Measurements from ENCODE around the gene HSP90B1. TPM values are rescaled to one million over a fixed set of nuclear protein-coding genes. Genes with fewer than 3 reads are reported as not detected.
A peak's percentile ranks its signal among the peaks of the same experiment; 100 is the strongest.

Gene HSP90B1
- total and polyA plus RNA-seq, 2 of the 13 experiments (the other 11 are each of a cell fraction or from before 2014, with no cell fraction given), result 800 to 954 TPM

DNA sequence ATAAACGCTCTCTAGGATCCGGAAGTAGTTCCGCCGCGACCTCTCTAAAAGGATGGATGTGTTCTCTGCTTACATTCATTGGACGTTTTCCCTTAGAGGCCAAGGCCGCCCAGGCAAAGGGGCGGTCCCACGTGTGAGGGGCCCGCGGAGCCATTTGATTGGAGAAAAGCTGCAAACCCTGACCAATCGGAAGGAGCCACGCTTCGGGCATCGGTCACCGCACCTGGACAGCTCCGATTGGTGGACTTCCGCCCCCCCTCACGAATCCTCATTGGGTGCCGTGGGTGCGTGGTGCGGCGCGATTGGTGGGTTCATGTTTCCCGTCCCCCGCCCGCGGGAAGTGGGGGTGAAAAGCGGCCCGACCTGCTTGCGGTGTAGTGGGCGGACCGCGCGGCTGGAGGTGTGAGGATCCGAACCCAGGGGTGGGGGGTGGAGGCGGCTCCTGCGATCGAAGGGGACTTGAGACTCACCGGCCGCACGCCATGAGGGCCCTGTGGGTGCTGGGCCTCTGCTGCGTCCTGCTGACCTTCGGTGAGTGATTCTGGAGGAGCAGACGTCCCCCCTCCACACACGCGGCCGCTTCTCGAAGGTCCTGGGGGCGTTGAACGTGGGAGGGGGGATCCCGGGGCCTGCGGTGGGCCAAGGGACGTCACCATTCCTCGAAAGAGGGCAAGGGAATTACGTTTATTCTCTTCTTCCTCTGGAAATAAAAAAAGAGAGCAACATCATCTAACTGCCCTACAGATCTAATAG is at the start of gene HSP90B1 (continued):
- TF ChIP-seq, protein P1, sequence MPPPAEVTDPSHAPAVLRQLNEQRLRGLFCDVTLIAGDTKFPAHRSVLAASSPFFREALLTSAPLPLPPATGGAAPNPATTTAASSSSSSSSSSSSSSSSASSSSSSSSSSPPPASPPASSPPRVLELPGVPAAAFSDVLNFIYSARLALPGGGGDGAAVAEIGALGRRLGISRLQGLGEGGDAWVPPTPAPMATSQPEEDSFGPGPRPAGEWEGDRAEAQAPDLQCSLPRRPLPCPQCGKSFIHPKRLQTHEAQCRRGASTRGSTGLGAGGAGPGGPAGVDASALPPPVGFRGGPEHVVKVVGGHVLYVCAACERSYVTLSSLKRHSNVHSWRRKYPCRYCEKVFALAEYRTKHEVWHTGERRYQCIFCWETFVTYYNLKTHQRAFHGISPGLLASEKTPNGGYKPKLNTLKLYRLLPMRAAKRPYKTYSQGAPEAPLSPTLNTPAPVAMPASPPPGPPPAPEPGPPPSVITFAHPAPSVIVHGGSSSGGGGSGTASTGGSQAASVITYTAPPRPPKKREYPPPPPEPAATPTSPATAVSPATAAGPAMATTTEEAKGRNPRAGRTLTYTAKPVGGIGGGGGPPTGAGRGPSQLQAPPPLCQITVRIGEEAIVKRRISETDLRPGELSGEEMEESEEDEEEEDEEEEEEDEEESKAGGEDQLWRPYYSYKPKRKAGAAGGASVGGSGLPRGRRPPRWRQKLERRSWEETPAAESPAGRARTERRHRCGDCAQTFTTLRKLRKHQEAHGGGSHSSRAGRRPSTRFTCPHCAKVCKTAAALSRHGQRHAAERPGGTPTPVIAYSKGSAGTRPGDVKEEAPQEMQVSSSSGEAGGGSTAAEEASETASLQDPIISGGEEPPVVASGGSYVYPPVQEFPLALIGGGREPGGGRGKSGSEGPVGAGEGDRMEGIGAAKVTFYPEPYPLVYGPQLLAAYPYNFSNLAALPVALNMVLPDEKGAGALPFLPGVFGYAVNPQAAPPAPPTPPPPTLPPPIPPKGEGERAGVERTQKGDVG (CRISPR knock-in tag; IDR thresholded peaks at IDR 0.05; ENCODE audit: borderline replicate concordance), result no peak
- TF ChIP-seq HCFC1 (IDR thresholded peaks at IDR 0.05; ENCODE audit: low read depth, low read length) (no peak), ATAD3A (CRISPR knock-in tag; IDR thresholded peaks at IDR 0.05) (no peak), PHF20 (CRISPR knock-in tag; IDR thresholded peaks at IDR 0.05) (peak; percentile 43; the same call in 1 of the 2 replicates), SNAPC2 (CRISPR knock-in tag; IDR thresholded peaks at IDR 0.05) (peak; percentile 84), ZNF17 (CRISPR knock-in tag; IDR thresholded peaks at IDR 0.05) (no peak), ZFP36L2 (CRISPR knock-in tag; IDR thresholded peaks at IDR 0.05) (no peak), DBP (CRISPR knock-in tag; IDR thresholded peaks at IDR 0.05; ENCODE audit: not compliant biosample characterization) (no peak), NR2F2 (IDR thresholded peaks at IDR 0.05; ENCODE audit: borderline replicate concordance, low read depth) (0 out of 2 replicates have a peak, but pooled peaks have one; percentile 10), HMGXB4 (CRISPR knock-in tag; IDR thresholded peaks at IDR 0.05; ENCODE audit: borderline replicate concordance in 1 of 2, low read depth in 1 of 2) (peak; percentile 56 to 64; a peak in 2 of 4 replicates), ZSCAN31 (CRISPR knock-in tag; IDR thresholded peaks at IDR 0.05; ENCODE audit: low read depth) (no peak), ZNF160 (CRISPR knock-in tag; IDR thresholded peaks at IDR 0.05) (0 out of 2 replicates have a peak, but pooled peaks have one; percentile 55), MIER3 (CRISPR knock-in tag; IDR thresholded peaks at IDR 0.05; ENCODE audit: borderline replicate concordance) (0 out of 2 replicates have a peak, but pooled peaks have one; percentile 55), CBFB (CRISPR knock-in tag; IDR thresholded peaks at IDR 0.05) (peak; percentile 84), THAP8 (CRISPR knock-in tag; IDR thresholded peaks at IDR 0.05; ENCODE audit: borderline replicate concordance) (no peak), ZNF251 (CRISPR knock-in tag; IDR thresholded peaks at IDR 0.05) (0 out of 2 replicates have a peak, but pooled peaks have one; percentile 67), POGZ (CRISPR knock-in tag; IDR thresholded peaks at IDR 0.05) (peak; percentile 96), ZNF343 (CRISPR knock-in tag; IDR thresholded peaks at IDR 0.05) (no peak; the same call in 1 of the 2 replicates), BCL6 (CRISPR knock-in tag; IDR thresholded peaks at IDR 0.05) (peak; percentile 90), ZNF598 (CRISPR knock-in tag; IDR thresholded peaks at IDR 0.05; ENCODE audit: borderline replicate concordance) (no peak)
- TF ChIP-seq, protein P2, sequence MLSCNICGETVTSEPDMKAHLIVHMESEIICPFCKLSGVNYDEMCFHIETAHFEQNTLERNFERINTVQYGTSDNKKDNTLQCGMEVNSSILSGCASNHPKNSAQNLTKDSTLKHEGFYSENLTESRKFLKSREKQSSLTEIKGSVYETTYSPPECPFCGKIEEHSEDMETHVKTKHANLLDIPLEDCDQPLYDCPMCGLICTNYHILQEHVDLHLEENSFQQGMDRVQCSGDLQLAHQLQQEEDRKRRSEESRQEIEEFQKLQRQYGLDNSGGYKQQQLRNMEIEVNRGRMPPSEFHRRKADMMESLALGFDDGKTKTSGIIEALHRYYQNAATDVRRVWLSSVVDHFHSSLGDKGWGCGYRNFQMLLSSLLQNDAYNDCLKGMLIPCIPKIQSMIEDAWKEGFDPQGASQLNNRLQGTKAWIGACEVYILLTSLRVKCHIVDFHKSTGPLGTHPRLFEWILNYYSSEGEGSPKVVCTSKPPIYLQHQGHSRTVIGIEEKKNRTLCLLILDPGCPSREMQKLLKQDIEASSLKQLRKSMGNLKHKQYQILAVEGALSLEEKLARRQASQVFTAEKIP (CRISPR knock-in tag; IDR thresholded peaks at IDR 0.05; ENCODE audit: borderline replicate concordance), result no peak
